Heart right ventricle (tissue), 16 donors: ENCODE measurements around the gene TOPBP1. TPM values are rescaled to one million over a fixed set of nuclear protein-coding genes. Genes with fewer than 3 reads are reported as not detected.
A peak's percentile ranks its signal among the peaks of the same experiment; 100 is the strongest.

Source experiments
- ATAC-seq, 8 donors: fragments of 200-7000 bp; cut with Tn5 transposase; one replicate each; pipeline ENCODE4 v1.9.1; 2020; ENCODE audit warnings: mild to moderate bottlenecking in 8 of 8, moderate library complexity in 8 of 8, moderate number of reproducible peaks in 1 of 8
- DNase-seq, 2 donors: peaks; one replicate each; pipeline ENCODE4 v3.0.0-alpha.2; 2020
- H3K27ac ChIP-seq, 10 donors: fragments of 200-600 bp; sonication (generic) in 2 of 10; one replicate each; pipeline versions ENCODE4 v1.5.0 to v1.8.0; 2020 to 2022; ENCODE audit warnings: mild to moderate bottlenecking in 3 of 10
- H3K27me3 ChIP-seq, 7 donors: fragments of 200-600 bp; one replicate each; pipeline ENCODE4 v1.8.0; 2021 to 2022; ENCODE audit warnings: mild to moderate bottlenecking in 2 of 7
- H3K36me3 ChIP-seq, 9 donors: fragments of 200-600 bp; sonication (generic) in 1 of 9; one replicate each; pipeline versions ENCODE4 v1.5.0 to v1.8.0; 2020 to 2022; ENCODE audit warnings: mild to moderate bottlenecking in 2 of 9
- H3K4me1 ChIP-seq, 9 donors: fragments of 200-600 bp; sonication (generic) in 1 of 9; one replicate each; pipeline versions ENCODE4 v1.5.0 to v1.8.0; 2020 to 2022; ENCODE audit warnings: mild to moderate bottlenecking in 4 of 9
- H3K4me3 ChIP-seq, 10 donors: fragments of 200-600 bp; sonication (generic) in 2 of 10; one replicate each; pipeline versions ENCODE4 v1.5.0 to v1.8.0; 2020 to 2022; ENCODE audit warnings: mild to moderate bottlenecking in 7 of 10, moderate library complexity in 2 of 10
- H3K9me3 ChIP-seq, 11 donors: fragments of 200-600 bp in 10 of 11; sonication (generic) in 2 of 11; one replicate each; pipeline versions ENCODE4 v1.5.0 to v1.8.0; 2013 to 2022; ENCODE audit warnings: mild to moderate bottlenecking in 2 of 11, control low read depth in 1 of 11, moderate library complexity in 1 of 11
- CTCF ChIP-seq, 9 donors: fragments of 200-600 bp; sonication (generic) in 2 of 9; IDR thresholded peaks; one replicate each; pipeline versions ENCODE4 v1.5.0 to v1.8.0; 2021 to 2022; ENCODE audit warnings: antibody characterized with exemption in 9 of 9, mild to moderate bottlenecking in 5 of 9, moderate library complexity in 1 of 9
- WGBS, 2 donors: extraction: QIAGEN DNeasy Blood & Tissue Kit; methylation state at CpG; one replicate each; pipeline ENCODE4 v1.1.7; 2013; ENCODE audit warnings: inconsistent platforms in 1 of 2; 5-methylcytosine and 5-hydroxymethylcytosine counted together
- intact Hi-C, 10 donors: fragments of 100-400 bp; cut with DNase I; formaldehyde crosslinking; loops; one replicate each; pipeline versions ENCODE4 v1.11.1 to v1.14.2; 2022
- polyA plus RNA-seq, 2 donors: library from polyadenylated mRNA; stranded (reverse); fragments of 200-250 nt; gene quantifications; one replicate each; pipeline ENCODE4 v1.2.3, GENCODE V29; 2013
- total RNA-seq, 10 donors: library from RNA; stranded (reverse); fragmentation: NEBNext Ultra II Directional in 3 of 10; extraction: Animal tissue kit (Norgen Biotek cat#: 25700) in 3 of 10; gene quantifications; one replicate each; pipeline versions ENCODE4 v1.2.1 to v1.2.4, GENCODE V29; 2021 to 2023
- donor health status: Arrhythmogenic right ventricular cardiomyopathy.
- donor health status: ischemic (EF 13 %, LVEDD 7.1; RV severe dilation, severe dysfunction).
- donor health status: healthy with polysubstance abuse.
- donor health status: DM: no; HTN: yes; CAD: no.
- donor health status: DM: no; HTN: no; CAD: no.
- donor health status: ischemic (EF 25% LVEDD 6.9; RV normal size, moderate dysfunction).
- donor health status: ischemic (EF 25% LVEDD 5.7; RV mildly dilated, moderate dysfunction).
- donor health status: healthy.
- donor health status: DM: yes; HTN: yes; CAD: no.
- donor health status: Ischemic cardiomyopathy.
- donor health status: ischemic (EF 35%, LVEDD 5.7; RV mildly dilated, moderate dysfunction).
- donor health status: nonischemic (EF 11% LVEDD 7.7; RV severe dilation, severe dysfunction).
- donor health status: DM: yes; HTN: yes; CAD: no.
- donor health status: PGD.
- donor health status: ischemic (EF 29% LVEDD 5.4; RV normal size, mild dysfunction).
- donor health status: nonischemic (EF 23%, LVEDD 6.1; RV moderate dilation, normal function).

TOPBP1 gene
- total and polyA plus RNA-seq, 12 donors, result 5.7 to 11.8 (median 10.8) TPM

- H3K36me3 ChIP-seq, result peaks cover 0 to 46% (median 22%) of the 10 kb centered on the region in 9 donors
- no peaks in the 10 kb centered on the region for H3K27me3 ChIP-seq
- peaks cover 10 to 81% (median 65%) of the 10 kb centered on the region in 9 donors for H3K4me1 ChIP-seq
- H3K27ac ChIP-seq, result peak overlapping the region; percentile 94 to 98 (median 96)
- intact Hi-C loops, result loop anchor here (5.0 to 10.0 kb wide), 7 partner anchors 100 to 852 kb away; partner anchors contain the start of genes NPHP3 (in 4 of the 10) and AMOTL2 (in 1 of the 10)
- no peaks in the 10 kb centered on the region for H3K9me3 ChIP-seq
- 0% methylated on average over 46 to 54 of the region's 54 CpGs for WGBS, 2 donors
- ATAC-seq (peak; percentile 12 to 56 (median 40)), DNase-seq (peak; percentile 70 to 82)
- peak in 4 of 9 donors; percentile 21 to 41 (median 34) for TF ChIP-seq CTCF (IDR thresholded peaks at IDR 0.05)
- peak overlapping the region; percentile 29 to 91 (median 81) for H3K4me3 ChIP-seq
These were observed 87.4 kb downstream of the TOPBP1 start for GRCh38 chr3:133574260-133574881.

- ATAC-seq (peak in 4 of 8 donors; percentile 30 to 53 (median 34)), DNase-seq (peak in 1 of 2 donors; percentile 39)
- H3K4me3 ChIP-seq, result peak within 1 kb of the TSS; percentile 29 to 91 (median 81)
- no peaks in the 10 kb centered on the region for H3K27me3 ChIP-seq
- no peak for TF ChIP-seq CTCF (IDR thresholded peaks at IDR 0.05)
- 1% methylated on average over 50 to 81 of the region's 81 CpGs for WGBS, 2 donors
- peaks cover 8 to 75% (median 58%) of the 10 kb centered on the region in 9 donors for H3K4me1 ChIP-seq
- H3K36me3 ChIP-seq, result peaks cover 0 to 39% (median 17%) of the 10 kb centered on the region in 9 donors
- intact Hi-C loops, result loop anchor here (2.0 to 10.0 kb wide), 8 partner anchors 99 to 851 kb away; partner anchors contain the start of genes NPHP3 (in 6 of the 10) and AMOTL2 (in 1 of the 10)
- H3K27ac ChIP-seq, result peak within 1 kb of the TSS; percentile 94 to 98 (median 96)
- no peaks in the 10 kb centered on the region for H3K9me3 ChIP-seq
These were observed 88.0 kb downstream of the TOPBP1 start, which contains the start of gene CDV3 for GRCh38 chr3:133573629-133574194. Gene CDV3, plus strand, starts transcription at chr3:133573686. Its CDS starts 359 bp downstream, at chr3:133574045.

- peak in 6 of 9 donors; percentile 7 to 48 (median 34) for TF ChIP-seq CTCF (IDR thresholded peaks at IDR 0.05)
- DNase-seq (peak; percentile 100), ATAC-seq (peak; percentile 92 to 98 (median 96))
- H3K27me3 ChIP-seq, result no peaks in the 10 kb centered on the region
- no peaks in the 10 kb centered on the region for H3K9me3 ChIP-seq
- H3K27ac ChIP-seq, result peak overlapping the region; percentile 94 to 98 (median 96)
- peak overlapping the region in 9 of 10 donors; percentile 66 to 91 (median 82) for H3K4me3 ChIP-seq
- 0 to 1% methylated on average over 32 to 33 of the region's 33 CpGs for WGBS, 2 donors
- H3K36me3 ChIP-seq, result peaks cover 0 to 34% (median 14%) of the 10 kb centered on the region in 9 donors
- intact Hi-C loops, result loop anchor here (2.0 to 10.0 kb wide), 8 partner anchors 98 to 851 kb away; partner anchors contain the start of genes NPHP3 (in 6 of the 10) and AMOTL2 (in 1 of the 10)
- peaks cover 5 to 74% (median 53%) of the 10 kb centered on the region in 9 donors for H3K4me1 ChIP-seq
These were observed 88.6 kb downstream of the TOPBP1 start for GRCh38 chr3:133573054-133573628.
